HEK293 (cell line): ENCODE data around the gene CLN3.

Experiments used
- CTCF ChIA-PET: fragments of 350-600 bp; formaldehyde crosslinking; extraction: SDS; loops from one replicate; lab custom pipeline; 2021; ENCODE audit warnings: antibody characterized with exemption; lab: Yijun Ruan, JAX
- POLR2A ChIA-PET: fragments of 300-600 bp; formaldehyde crosslinking; extraction: SDS; loops from one replicate; lab custom pipeline; 2020; ENCODE audit warnings: antibody characterized with exemption, inconsistent platforms; lab: Yijun Ruan, JAX
- H3K27ac ChIP-seq: fragments of 200-500 bp; sonication (Bioruptor generic); 2 replicates; pipeline ENCODE4 v1.5.1; 2014; ENCODE audit warnings: low read depth, low read length, control low read depth, inconsistent platforms; ENCODE audit errors: extremely low read depth
- H3K36me3 ChIP-seq, 2 experiments: fragments of 200-500 bp in 1 of 2; sonication (Bioruptor generic) in 1 of 2; 1 replicate in 1 of 2; 2 replicates in 1 of 2; pipeline ENCODE4 v1.5.1; 2014 to 2017; ENCODE audit warnings: inconsistent platforms in 2 of 2, low read length in 2 of 2; ENCODE audit not compliant: control insufficient read depth in 2 of 2, insufficient read depth in 1 of 2
- H3K4me1 ChIP-seq: fragments of 200-500 bp; sonication (Bioruptor generic); 2 replicates; pipeline ENCODE4 v1.5.1; 2014; ENCODE audit warnings: mild to moderate bottlenecking, low read length, inconsistent platforms; ENCODE audit not compliant: control insufficient read depth, insufficient read depth
- H3K4me3 ChIP-seq: 2 replicates; pipeline ENCODE4 v1.5.1; 2011; ENCODE audit warnings: low read depth, mild to moderate bottlenecking, control low read depth, low read length, moderate library complexity
- H3K9me3 ChIP-seq: fragments of 200-500 bp; sonication (Bioruptor generic); 2 replicates; pipeline ENCODE4 v1.5.1; 2014; ENCODE audit warnings: low read depth, low read length, inconsistent platforms; ENCODE audit not compliant: control insufficient read depth, insufficient read depth
- CTCF ChIP-seq: fragments of 450-650 bp; formaldehyde crosslinking; IDR thresholded peaks from 2 replicates; pipeline ENCODE4 v1.5.1; 2016; ENCODE audit warnings: missing biosample characterization, missing genetic modification characterization
- GLIS1 ChIP-seq: fragments of 450-650 bp; formaldehyde crosslinking; IDR thresholded peaks from 2 replicates; pipeline ENCODE4 v1.5.1; 2016; ENCODE audit warnings: missing biosample characterization, missing genetic modification characterization
- HOXC10 ChIP-seq: sonication (generic); formaldehyde crosslinking; IDR thresholded peaks from 2 replicates; pipeline ENCODE4 v1.8.1; 2023; ENCODE audit warnings: mild to moderate bottlenecking, missing genetic modification reagents
- KLF1 ChIP-seq: fragments of 450-650 bp; formaldehyde crosslinking; IDR thresholded peaks from 2 replicates; pipeline ENCODE4 v1.5.1; 2016; ENCODE audit warnings: missing biosample characterization, missing genetic modification characterization
- REPIN1 ChIP-seq: fragments of 450-650 bp; formaldehyde crosslinking; IDR thresholded peaks from 2 replicates; pipeline ENCODE4 v1.5.1; 2017; ENCODE audit warnings: missing biosample characterization, missing genetic modification characterization, low read depth
- SP2 ChIP-seq: fragments of 450-650 bp; formaldehyde crosslinking; IDR thresholded peaks from 2 replicates; pipeline ENCODE4 v1.5.1; 2016; ENCODE audit warnings: missing biosample characterization, missing genetic modification characterization
- YY2 ChIP-seq: fragments of 450-650 bp; formaldehyde crosslinking; IDR thresholded peaks from 2 replicates; pipeline ENCODE4 v1.5.1; 2016; ENCODE audit warnings: missing biosample characterization, missing genetic modification characterization
- ZBTB8A ChIP-seq: fragments of 450-650 bp; formaldehyde crosslinking; IDR thresholded peaks from 2 replicates; pipeline ENCODE4 v1.5.1; 2016; ENCODE audit warnings: missing biosample characterization, missing genetic modification characterization
- ZEB2 ChIP-seq: fragments of 450-650 bp; formaldehyde crosslinking; IDR thresholded peaks from 2 replicates; pipeline ENCODE4 v1.5.1; 2016; ENCODE audit warnings: missing biosample characterization, missing genetic modification characterization
- ZNF248 ChIP-seq: fragments of 450-650 bp; formaldehyde crosslinking; IDR thresholded peaks from 2 replicates; pipeline ENCODE4 v1.5.1; 2017; ENCODE audit warnings: missing biosample characterization, missing genetic modification characterization
- ZNF426 ChIP-seq: fragments of 450-650 bp; formaldehyde crosslinking; IDR thresholded peaks from 2 replicates; pipeline ENCODE4 v1.5.1; 2017; ENCODE audit warnings: missing biosample characterization, missing genetic modification characterization, mild to moderate bottlenecking, inconsistent platforms, moderate library complexity
- ZNF488 ChIP-seq: fragments of 450-650 bp; formaldehyde crosslinking; IDR thresholded peaks from 2 replicates; pipeline ENCODE4 v1.5.1; 2016; ENCODE audit warnings: missing biosample characterization, missing genetic modification characterization
- ZNF513 ChIP-seq: fragments of 450-650 bp; IDR thresholded peaks from 2 replicates; pipeline ENCODE4 v1.5.1; 2018; ENCODE audit warnings: missing biosample characterization, missing genetic modification characterization
- ZNF529 ChIP-seq: fragments of 450-650 bp; formaldehyde crosslinking; IDR thresholded peaks from 2 replicates; pipeline ENCODE4 v1.5.1; 2017; ENCODE audit warnings: missing genetic modification characterization, missing biosample characterization; ENCODE audit not compliant: insufficient replicate concordance
- ZNF555 ChIP-seq: fragments of 450-650 bp; formaldehyde crosslinking; conservative IDR thresholded peaks from 2 replicates; pipeline ENCODE4 v1.5.1; 2017; ENCODE audit warnings: missing biosample characterization, mild to moderate bottlenecking, missing genetic modification characterization, inconsistent platforms
- ZNF585B ChIP-seq: fragments of 450-650 bp; formaldehyde crosslinking; IDR thresholded peaks from 2 replicates; pipeline ENCODE4 v1.5.1; 2016; ENCODE audit warnings: missing biosample characterization, missing genetic modification characterization
- ZNF621 ChIP-seq: fragments of 450-650 bp; formaldehyde crosslinking; IDR thresholded peaks from 2 replicates; pipeline ENCODE4 v1.5.1; 2017; ENCODE audit warnings: missing biosample characterization, missing genetic modification characterization
- ZNF629 ChIP-seq: fragments of 450-650 bp; formaldehyde crosslinking; IDR thresholded peaks from 2 replicates; pipeline ENCODE4 v1.5.1; 2017; ENCODE audit warnings: missing biosample characterization, missing genetic modification characterization
- ZNF658 ChIP-seq: fragments of 450-650 bp; formaldehyde crosslinking; IDR thresholded peaks from 2 replicates; pipeline ENCODE4; 2016; ENCODE audit warnings: missing biosample characterization, missing genetic modification characterization
- ZNF664 ChIP-seq: fragments of 450-650 bp; formaldehyde crosslinking; IDR thresholded peaks from 2 replicates; pipeline ENCODE4 v1.5.1; 2016; ENCODE audit warnings: missing biosample characterization, missing genetic modification characterization
- ZNF701 ChIP-seq: fragments of 450-650 bp; formaldehyde crosslinking; IDR thresholded peaks from 2 replicates; pipeline ENCODE4 v1.5.1; 2016; ENCODE audit warnings: missing biosample characterization, missing genetic modification characterization
- ZNF768 ChIP-seq: fragments of 450-650 bp; formaldehyde crosslinking; IDR thresholded peaks from 2 replicates; pipeline ENCODE4 v1.5.1; 2018; ENCODE audit warnings: missing biosample characterization, mild to moderate bottlenecking, missing genetic modification characterization
- ZNF791 ChIP-seq: fragments of 450-650 bp; formaldehyde crosslinking; IDR thresholded peaks from 2 replicates; pipeline ENCODE4 v1.5.1; 2016; ENCODE audit warnings: missing biosample characterization, missing genetic modification characterization
- ZNF837 ChIP-seq: fragments of 450-650 bp; formaldehyde crosslinking; IDR thresholded peaks from 2 replicates; pipeline ENCODE4 v1.5.1; 2016; ENCODE audit warnings: missing biosample characterization, missing genetic modification characterization
- ZNF843 ChIP-seq: fragments of 450-650 bp; formaldehyde crosslinking; IDR thresholded peaks from 2 replicates; pipeline ENCODE4 v1.5.1; 2016; ENCODE audit warnings: missing biosample characterization, missing genetic modification characterization

CLN3 gene

GRCh38 chr16:28477311-28477920 is 14.5 kb downstream of the CLN3 start:
- Histone ChIP-seq H3K4me3 (no peak overlapping the region), H3K9me3 (no peaks in the 10 kb centered on the region), H3K36me3 (peaks cover 0 to 44% of the 10 kb centered on the region in 2 experiments; a peak in 2 of 3 replicates), H3K4me1 (no peaks in the 10 kb centered on the region), H3K27ac (no peak overlapping the region)
- CTCF ChIA-PET = no interaction called here
- POLR2A ChIA-PET = no interaction called here
- TF ChIP-seq ZNF248 (tag by site-specific recombination) = no peak
- TF ChIP-seq ZNF701 (tag by site-specific recombination) = no peak
- TF ChIP-seq HOXC10 (CRISPR knock-in tag) = no peak
- no peak for TF ChIP-seq ZNF837
- no peak for TF ChIP-seq ZNF658
- no peak for TF ChIP-seq ZNF585B (tag by site-specific recombination)
- no peak for TF ChIP-seq ZNF768 (tag by site-specific recombination)
- TF ChIP-seq ZNF664 (tag by site-specific recombination) = no peak
- no peak for TF ChIP-seq ZNF488
- no peak for TF ChIP-seq ZNF629
- no peak for TF ChIP-seq ZNF555
- no peak for TF ChIP-seq YY2
- no peak for TF ChIP-seq REPIN1 (tag by site-specific recombination)
- TF ChIP-seq ZBTB8A = no peak
- no peak for TF ChIP-seq ZNF426 (tag by site-specific recombination)
- no peak for TF ChIP-seq ZNF621
- no peak for TF ChIP-seq CTCF
- TF ChIP-seq ZNF791 = no peak

GRCh38 chr16:28475221-28475620 is 16.7 kb downstream of the CLN3 start:
- no peaks in the 10 kb centered on the region for H3K4me1 ChIP-seq
- ChIA-PET CTCF (no interaction called here), POLR2A (no interaction called here)
- no peak overlapping the region for H3K4me3 ChIP-seq
- H3K27ac ChIP-seq = no peak overlapping the region
- TF ChIP-seq ZNF843 (tag by site-specific recombination) = no peak
- TF ChIP-seq ZEB2 (tag by site-specific recombination) = no peak
- TF ChIP-seq GLIS1 = no peak
- TF ChIP-seq SP2 (tag by site-specific recombination) = no peak
- no peak for TF ChIP-seq ZNF529 (tag by site-specific recombination)
- no peak for TF ChIP-seq KLF1 (tag by site-specific recombination)
- no peak for TF ChIP-seq ZNF664 (tag by site-specific recombination)
- TF ChIP-seq ZNF513 = no peak
- peaks cover 0 to 29% of the 10 kb centered on the region in 2 experiments; a peak in 2 of 3 replicates for H3K36me3 ChIP-seq
- no peaks in the 10 kb centered on the region for H3K9me3 ChIP-seq
